Measurements from ENCODE around the gene KCNIP4. TPM values are rescaled to one million over a fixed set of nuclear protein-coding genes. Genes with fewer than 3 reads are reported as not detected.
A peak's percentile ranks its signal among the peaks of the same experiment; 100 is the strongest.

KCNIP4 gene
- total and polyA plus RNA-seq, 2 experiments from 2014 or later: 0.65 TPM; not detected in 1

DNA sequence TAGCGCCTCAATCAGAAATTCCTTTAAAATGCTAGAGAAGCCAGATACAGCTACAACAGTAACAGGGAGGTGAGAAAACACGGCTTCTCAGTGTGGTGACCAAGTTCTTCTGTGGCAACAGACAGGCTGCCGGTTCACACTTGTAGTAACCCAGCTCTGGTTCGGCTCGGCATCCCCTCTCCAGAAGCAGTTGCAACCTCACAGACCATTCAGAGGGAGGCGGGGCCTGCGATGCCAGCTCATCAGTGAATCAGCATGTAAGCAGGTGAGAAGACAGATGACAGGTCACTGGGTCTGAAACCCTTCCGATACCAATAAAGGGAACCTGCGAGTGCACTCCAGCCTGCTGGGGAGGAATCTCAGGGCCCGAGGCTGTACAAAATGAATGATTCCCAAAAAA lies 251.0 kb downstream of the KCNIP4 start:
- no peak overlapping the region for H3K4me2 ChIP-seq (ENCODE audit: unreplicated experiment)
- no peaks in the 10 kb centered on the region for H3K9me3 ChIP-seq (ENCODE audit: low read depth)
- H4K20me1 ChIP-seq (ENCODE audit: insufficient read depth): no peaks in the 10 kb centered on the region
- H3K79me2 ChIP-seq (ENCODE audit: insufficient read depth): no peaks in the 10 kb centered on the region
- peaks cover 14% of the 10 kb centered on the region; the same call in 1 of the 2 replicates for H3K27me3 ChIP-seq (replicated peaks; ENCODE audit: insufficient read depth)
- H3K27ac ChIP-seq: no peak overlapping the region
- no peaks in the 10 kb centered on the region for H3F3A ChIP-seq (ENCODE audit: insufficient read depth)
- H3K9me2 ChIP-seq (ENCODE audit: insufficient read depth): no peaks in the 10 kb centered on the region
- H3K9ac ChIP-seq: no peak overlapping the region
- no peak overlapping the region for H3K4me3 ChIP-seq
- in situ Hi-C loops (cut with MboI): no loop called here
- no peak for TF ChIP-seq EZH2 (IDR thresholded peaks at IDR 0.05; ENCODE audit: insufficient read depth, poor library complexity, severe bottlenecking)
- no peak for TF ChIP-seq EZH2phosphoT487 (IDR thresholded peaks at IDR 0.05; ENCODE audit: insufficient read depth, low read depth)
- no peak overlapping the region for H2AFZ ChIP-seq
- no peaks in the 10 kb centered on the region for H3K36me3 ChIP-seq (ENCODE audit: low read depth)
- 16 to 17% methylated on average over 10 of the region's 10 CpGs for WGBS, 2 experiments (ENCODE audit: low coverage in 1 of 2, low lambda C conversion rate in 2 of 2, missing lambda C conversion rate in 2 of 2)
- peak; percentile 32 for DNase-seq
- H3K4me1 ChIP-seq (ENCODE audit: insufficient read depth): no peaks in the 10 kb centered on the region

DNA sequence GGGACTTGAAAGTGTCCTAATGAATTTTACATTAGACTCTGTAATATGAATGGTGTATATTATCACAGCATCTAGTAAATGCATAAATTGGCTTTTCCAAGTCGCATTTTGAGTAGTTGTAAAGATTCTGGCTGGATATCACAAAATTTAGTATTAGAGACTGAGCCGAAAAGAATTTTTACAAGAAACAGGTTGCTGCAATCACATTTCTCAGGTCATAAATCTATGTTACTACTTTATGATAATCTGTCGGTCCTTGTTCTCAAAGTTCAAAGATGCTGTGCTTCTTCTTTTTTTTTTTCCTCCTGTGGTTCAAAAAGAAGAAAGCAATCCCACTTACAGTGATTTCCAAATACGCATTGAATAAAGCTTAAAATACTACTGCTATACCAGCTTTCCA lies 253.4 kb downstream of the KCNIP4 start:
- no peaks in the 10 kb centered on the region for H3K36me3 ChIP-seq (ENCODE audit: low read depth)
- H2AFZ ChIP-seq: no peak overlapping the region
- no peak overlapping the region for H3K4me2 ChIP-seq (ENCODE audit: unreplicated experiment)
- no peaks in the 10 kb centered on the region for H3K9me2 ChIP-seq (ENCODE audit: insufficient read depth)
- H3K9me3 ChIP-seq (ENCODE audit: low read depth): no peaks in the 10 kb centered on the region
- no peaks in the 10 kb centered on the region for H3K4me1 ChIP-seq (ENCODE audit: insufficient read depth)
- no peak for TF ChIP-seq EZH2 (IDR thresholded peaks at IDR 0.05; ENCODE audit: insufficient read depth, poor library complexity, severe bottlenecking)
- no peak for TF ChIP-seq EZH2phosphoT487 (IDR thresholded peaks at IDR 0.05; ENCODE audit: insufficient read depth, low read depth)
- H3K9ac ChIP-seq: no peak overlapping the region
- H3K27me3 ChIP-seq (replicated peaks; ENCODE audit: insufficient read depth): peaks cover 14% of the 10 kb centered on the region; the same call in 1 of the 2 replicates
- in situ Hi-C loops (cut with MboI): no loop called here
- no peak overlapping the region for H3K27ac ChIP-seq
- H3K4me3 ChIP-seq: no peak overlapping the region
- H3K79me2 ChIP-seq (ENCODE audit: insufficient read depth): no peaks in the 10 kb centered on the region
- H4K20me1 ChIP-seq (ENCODE audit: insufficient read depth): no peaks in the 10 kb centered on the region
- WGBS, 2 experiments (ENCODE audit: low coverage in 1 of 2, low lambda C conversion rate in 2 of 2, missing lambda C conversion rate in 2 of 2): 22 to 32% methylated on average over 4 of the region's 4 CpGs
- no peaks in the 10 kb centered on the region for H3F3A ChIP-seq (ENCODE audit: insufficient read depth)
- no peak for DNase-seq

DNA sequence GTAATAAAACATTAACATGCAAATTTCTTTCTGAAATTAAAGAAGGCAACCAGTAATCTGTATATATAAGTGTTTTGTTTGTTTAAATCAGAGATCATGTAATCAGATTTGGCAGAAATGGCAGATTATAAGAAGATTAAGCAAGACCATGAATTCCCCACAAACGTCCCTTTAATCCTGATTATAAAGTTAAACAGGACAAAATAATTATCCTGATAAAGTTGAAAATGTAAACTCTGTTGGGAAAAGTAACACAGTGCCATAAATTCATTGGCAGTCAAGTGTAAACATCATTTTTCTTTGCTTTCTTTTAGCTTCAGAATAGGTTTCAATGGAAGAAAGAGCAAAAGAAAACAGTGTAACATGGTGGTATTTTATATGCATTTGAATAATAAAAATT lies 256.3 kb downstream of the KCNIP4 start:
- H2AFZ ChIP-seq: no peak overlapping the region
- no peak for DNase-seq
- no peak overlapping the region for H3K27ac ChIP-seq
- peaks cover 14% of the 10 kb centered on the region; the same call in 1 of the 2 replicates for H3K27me3 ChIP-seq (replicated peaks; ENCODE audit: insufficient read depth)
- no peaks in the 10 kb centered on the region for H3K79me2 ChIP-seq (ENCODE audit: insufficient read depth)
- H3F3A ChIP-seq (ENCODE audit: insufficient read depth): no peaks in the 10 kb centered on the region
- H3K4me1 ChIP-seq (ENCODE audit: insufficient read depth): no peaks in the 10 kb centered on the region
- TF ChIP-seq EZH2 (IDR thresholded peaks at IDR 0.05; ENCODE audit: insufficient read depth, poor library complexity, severe bottlenecking) (no peak), EZH2phosphoT487 (IDR thresholded peaks at IDR 0.05; ENCODE audit: insufficient read depth, low read depth) (no peak)
- WGBS, 2 experiments (ENCODE audit: low coverage in 1 of 2, low lambda C conversion rate in 2 of 2, missing lambda C conversion rate in 2 of 2): 7 to 10% methylated on average over 1 of the region's 1 CpG
- H3K4me2 ChIP-seq (ENCODE audit: unreplicated experiment): no peak overlapping the region
- in situ Hi-C loops (cut with MboI): no loop called here
- no peaks in the 10 kb centered on the region for H4K20me1 ChIP-seq (ENCODE audit: insufficient read depth)
- H3K9me3 ChIP-seq (ENCODE audit: low read depth): no peaks in the 10 kb centered on the region
- H3K4me3 ChIP-seq: no peak overlapping the region
- no peaks in the 10 kb centered on the region for H3K36me3 ChIP-seq (ENCODE audit: low read depth)
- H3K9ac ChIP-seq: no peak overlapping the region
- no peaks in the 10 kb centered on the region for H3K9me2 ChIP-seq (ENCODE audit: insufficient read depth)

DNA sequence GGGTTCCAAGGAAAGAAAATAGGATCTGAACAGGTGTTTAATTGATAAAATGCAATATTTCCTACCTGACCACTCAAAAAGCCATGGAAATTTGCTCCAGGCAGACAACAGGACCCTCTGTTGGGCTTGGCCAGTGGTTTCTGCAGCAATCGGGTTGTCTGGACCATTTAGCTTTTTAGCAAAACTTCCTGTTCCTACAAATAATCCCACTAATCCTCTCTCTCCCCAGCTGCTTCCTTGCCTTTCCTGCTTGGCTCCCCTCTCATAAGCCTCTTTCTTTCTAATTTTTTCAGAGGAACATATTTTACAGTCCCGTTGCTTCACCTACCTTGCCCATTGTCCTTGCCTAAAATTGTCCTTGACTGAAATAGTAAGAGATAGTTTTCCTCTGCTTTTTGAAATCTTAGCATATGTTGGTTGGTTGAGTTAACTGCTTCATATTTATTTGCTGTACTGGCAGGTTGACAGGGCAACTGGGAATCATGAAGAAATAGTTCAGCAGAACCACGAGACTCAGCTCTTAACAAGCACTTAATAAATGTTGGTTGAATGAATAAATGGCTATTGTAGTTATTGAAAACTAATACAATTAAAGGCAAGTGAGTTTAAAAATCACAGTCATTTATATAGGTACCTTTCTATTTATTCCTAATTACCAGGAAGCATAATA lies 259.8 kb downstream of the KCNIP4 start:
- Histone ChIP-seq H3K27me3 (replicated peaks; ENCODE audit: insufficient read depth) (no peaks in the 10 kb centered on the region; the same call in 1 of the 2 replicates), H3K4me2 (ENCODE audit: unreplicated experiment) (no peak overlapping the region), H3F3A (ENCODE audit: insufficient read depth) (no peaks in the 10 kb centered on the region), H3K27ac (no peak overlapping the region), H3K36me3 (ENCODE audit: low read depth) (no peaks in the 10 kb centered on the region), H3K4me3 (no peak overlapping the region), H3K79me2 (ENCODE audit: insufficient read depth) (no peaks in the 10 kb centered on the region), H4K20me1 (ENCODE audit: insufficient read depth) (no peaks in the 10 kb centered on the region), H3K9ac (no peak overlapping the region), H3K4me1 (ENCODE audit: insufficient read depth) (no peaks in the 10 kb centered on the region), H2AFZ (no peak overlapping the region), H3K9me3 (ENCODE audit: low read depth) (no peaks in the 10 kb centered on the region), H3K9me2 (ENCODE audit: insufficient read depth) (no peaks in the 10 kb centered on the region)
- in situ Hi-C loops (cut with MboI): no loop called here
- 11 to 16% methylated on average over 3 of the region's 3 CpGs for WGBS, 2 experiments (ENCODE audit: low coverage in 1 of 2, low lambda C conversion rate in 2 of 2, missing lambda C conversion rate in 2 of 2)
- TF ChIP-seq EZH2 (IDR thresholded peaks at IDR 0.05; ENCODE audit: insufficient read depth, poor library complexity, severe bottlenecking) (no peak), EZH2phosphoT487 (IDR thresholded peaks at IDR 0.05; ENCODE audit: insufficient read depth, low read depth) (no peak)
- no peak for DNase-seq

Measured in GM23248 (cell line).